GM10248 (cell line): ENCODE results near the gene PLEKHJ1.

Experiments used
- CTCF ChIA-PET: fragments of 300-600 bp; sonication (Branson Sonifier 250); formaldehyde crosslinking; extraction: SDS; loops from one replicate; lab custom pipeline; 2021; ENCODE audit warnings: antibody characterized with exemption; lab: Yijun Ruan, JAX
- POLR2A ChIA-PET: fragments of 350-650 bp; sonication (Branson Sonifier 250); formaldehyde crosslinking; extraction: SDS; loops from one replicate; lab custom pipeline; 2020; ENCODE audit warnings: antibody characterized with exemption; lab: Yijun Ruan, JAX
- DNase-seq: peaks from one replicate; pipeline ENCODE4 v3.0.0; 2012; ENCODE audit errors: extremely low spot score
- TF ChIP-seq, protein P1 (sequence below): IDR thresholded peaks from 2 replicates; pipeline ENCODE4 v1.5.1; 2012; ENCODE audit warnings: mild to moderate bottlenecking, low read depth; ENCODE audit errors: extremely low read depth, missing control alignments, control extremely low read depth

Gene PLEKHJ1

DNA sequence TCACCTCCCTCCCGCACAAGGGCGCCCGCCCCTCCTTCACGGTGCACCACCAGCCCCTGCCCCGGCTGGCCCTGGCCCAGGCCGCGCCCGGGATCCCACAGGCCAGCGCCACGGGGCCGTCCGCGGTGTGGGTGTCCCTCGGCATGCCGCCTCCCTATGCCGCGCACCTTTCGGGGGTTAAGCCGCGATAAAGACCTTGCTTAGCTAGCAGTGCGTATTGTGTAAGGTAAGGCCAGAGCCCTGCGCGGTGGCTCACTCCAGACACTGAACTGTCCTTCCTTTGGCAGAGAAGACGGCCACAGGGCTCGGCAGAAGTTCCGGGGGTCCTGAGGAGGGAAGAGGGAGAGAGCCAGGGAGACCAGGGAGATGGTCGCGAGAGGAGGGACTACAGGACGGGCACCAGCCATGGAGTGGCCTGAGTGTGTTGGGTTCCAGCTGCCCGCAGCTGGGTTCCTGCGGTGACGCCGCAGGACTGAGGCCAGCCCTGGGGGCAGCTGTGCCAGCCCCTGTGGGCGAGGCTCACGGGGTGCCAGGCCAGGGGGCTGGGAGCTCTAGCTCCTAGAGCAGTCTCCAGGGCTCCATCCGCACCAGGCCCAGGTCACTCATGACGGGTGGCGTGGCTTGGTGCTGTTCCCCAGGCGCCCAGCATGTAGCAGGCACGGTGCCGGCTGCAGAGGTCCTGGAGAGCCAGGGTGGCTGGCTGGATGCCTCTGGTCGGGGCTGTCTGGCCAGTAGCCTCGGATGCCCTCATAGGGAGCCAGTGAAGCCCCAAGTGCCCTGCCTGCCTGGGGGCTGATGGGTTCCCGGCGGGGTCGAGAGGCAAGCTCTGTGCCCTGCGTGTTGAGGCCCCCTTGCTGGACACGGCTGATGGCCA is 7.7 kb downstream of the PLEKHJ1 start:
- TF ChIP-seq, protein P1, sequence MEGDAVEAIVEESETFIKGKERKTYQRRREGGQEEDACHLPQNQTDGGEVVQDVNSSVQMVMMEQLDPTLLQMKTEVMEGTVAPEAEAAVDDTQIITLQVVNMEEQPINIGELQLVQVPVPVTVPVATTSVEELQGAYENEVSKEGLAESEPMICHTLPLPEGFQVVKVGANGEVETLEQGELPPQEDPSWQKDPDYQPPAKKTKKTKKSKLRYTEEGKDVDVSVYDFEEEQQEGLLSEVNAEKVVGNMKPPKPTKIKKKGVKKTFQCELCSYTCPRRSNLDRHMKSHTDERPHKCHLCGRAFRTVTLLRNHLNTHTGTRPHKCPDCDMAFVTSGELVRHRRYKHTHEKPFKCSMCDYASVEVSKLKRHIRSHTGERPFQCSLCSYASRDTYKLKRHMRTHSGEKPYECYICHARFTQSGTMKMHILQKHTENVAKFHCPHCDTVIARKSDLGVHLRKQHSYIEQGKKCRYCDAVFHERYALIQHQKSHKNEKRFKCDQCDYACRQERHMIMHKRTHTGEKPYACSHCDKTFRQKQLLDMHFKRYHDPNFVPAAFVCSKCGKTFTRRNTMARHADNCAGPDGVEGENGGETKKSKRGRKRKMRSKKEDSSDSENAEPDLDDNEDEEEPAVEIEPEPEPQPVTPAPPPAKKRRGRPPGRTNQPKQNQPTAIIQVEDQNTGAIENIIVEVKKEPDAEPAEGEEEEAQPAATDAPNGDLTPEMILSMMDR, result no peak
- ChIA-PET CTCF (interaction anchor here (1.0 to 3.7 kb wide), 2 partner anchors 7 to 13 kb away, joined by 3 to 14 read pairs; partner anchors contain the start of gene PLEKHJ1), POLR2A (interaction anchor here (0.6 to 0.8 kb wide), 2 partner anchors 43 to 334 kb away, joined by 3 to 4 read pairs; no protein-coding TSS in a partner anchor)
- DNase-seq, result no peak

DNA sequence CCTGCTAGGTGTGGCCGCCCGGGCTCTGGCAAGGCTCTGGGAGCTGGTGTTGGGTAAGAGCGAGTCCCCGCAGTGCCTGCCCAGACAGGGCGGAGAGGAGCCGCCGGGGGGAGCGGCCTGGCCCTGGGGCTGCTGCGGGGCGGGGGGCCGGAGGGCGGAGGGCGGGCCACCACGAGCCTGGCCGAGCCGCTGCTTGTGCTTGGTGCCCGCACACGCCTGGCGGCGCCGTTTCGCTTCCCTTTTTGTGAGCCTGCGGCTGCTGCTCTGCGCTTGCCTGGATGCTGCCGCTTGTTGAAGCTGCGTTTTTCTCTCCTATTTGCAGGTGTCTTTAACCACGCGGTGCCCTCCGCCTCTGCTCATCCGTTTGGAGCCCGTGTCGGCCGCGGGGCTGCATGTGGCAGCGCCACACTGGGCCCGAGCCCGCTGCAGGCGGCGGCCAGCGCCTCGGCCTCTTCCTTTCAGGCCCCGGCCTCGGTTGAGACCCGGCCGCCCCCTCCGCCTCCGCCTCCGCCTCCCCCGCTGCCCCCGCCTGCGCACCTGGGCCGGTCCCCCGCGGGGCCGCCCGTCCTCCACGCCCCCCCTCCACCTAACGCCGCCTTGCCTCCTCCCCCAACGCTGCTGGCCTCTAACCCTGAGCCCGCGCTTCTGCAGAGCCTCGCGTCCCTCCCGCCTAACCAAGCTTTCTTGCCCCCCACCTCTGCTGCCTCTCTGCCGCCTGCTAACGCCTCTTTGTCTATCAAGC is 8.5 kb downstream of the PLEKHJ1 start:
- CTCF ChIA-PET, result interaction anchor here (1.3 to 3.7 kb wide), 2 partner anchors 8 to 44 kb away, joined by 3 to 14 read pairs; partner anchors contain the start of gene PLEKHJ1
- POLR2A ChIA-PET, result interaction anchor here (0.6 to 0.8 kb wide), 3 partner anchors 42 to 335 kb away, joined by 3 to 5 read pairs (median 4); partner anchors contain the start of gene DOT1L
- DNase-seq, result peak; percentile 61

DNA sequence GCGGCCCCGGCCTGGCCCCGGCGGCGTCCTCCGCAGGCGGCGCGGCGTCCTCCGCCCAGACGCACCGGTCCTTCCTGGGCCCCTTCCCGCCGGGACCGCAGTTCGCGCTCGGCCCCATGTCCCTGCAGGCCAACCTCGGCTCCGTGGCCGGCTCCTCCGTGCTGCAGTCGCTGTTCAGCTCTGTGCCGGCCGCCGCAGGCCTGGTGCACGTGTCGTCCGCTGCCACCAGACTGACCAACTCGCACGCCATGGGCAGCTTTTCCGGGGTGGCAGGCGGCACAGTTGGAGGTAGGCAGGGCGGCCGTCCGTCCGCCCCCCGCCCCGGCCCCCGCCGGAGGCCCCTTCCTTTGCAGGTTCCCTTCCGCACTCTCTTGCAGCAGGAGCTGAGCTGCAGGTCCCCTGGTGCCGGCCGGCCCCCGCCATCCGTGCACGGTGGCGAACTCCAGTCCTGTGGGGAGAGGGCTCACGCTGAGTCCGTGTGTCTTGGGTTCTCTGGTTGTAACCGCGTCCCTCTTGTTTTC is 9.2 kb downstream of the PLEKHJ1 start:
- no peak for DNase-seq
- ChIA-PET POLR2A (interaction anchor here (0.6 kb wide), 1 partner anchor 63 kb away, joined by 5 read pairs; the partner anchor contains the start of gene DOT1L), CTCF (interaction anchor here (1.3 to 3.7 kb wide), 2 partner anchors 9 to 44 kb away, joined by 3 to 14 read pairs; partner anchors contain the start of gene PLEKHJ1)
- TF ChIP-seq, protein P1, result no peak

More for the DNA sequence above, 8.5 kb downstream of the PLEKHJ1 start:
- TF ChIP-seq, protein P1, result peak; percentile 28

DNA sequence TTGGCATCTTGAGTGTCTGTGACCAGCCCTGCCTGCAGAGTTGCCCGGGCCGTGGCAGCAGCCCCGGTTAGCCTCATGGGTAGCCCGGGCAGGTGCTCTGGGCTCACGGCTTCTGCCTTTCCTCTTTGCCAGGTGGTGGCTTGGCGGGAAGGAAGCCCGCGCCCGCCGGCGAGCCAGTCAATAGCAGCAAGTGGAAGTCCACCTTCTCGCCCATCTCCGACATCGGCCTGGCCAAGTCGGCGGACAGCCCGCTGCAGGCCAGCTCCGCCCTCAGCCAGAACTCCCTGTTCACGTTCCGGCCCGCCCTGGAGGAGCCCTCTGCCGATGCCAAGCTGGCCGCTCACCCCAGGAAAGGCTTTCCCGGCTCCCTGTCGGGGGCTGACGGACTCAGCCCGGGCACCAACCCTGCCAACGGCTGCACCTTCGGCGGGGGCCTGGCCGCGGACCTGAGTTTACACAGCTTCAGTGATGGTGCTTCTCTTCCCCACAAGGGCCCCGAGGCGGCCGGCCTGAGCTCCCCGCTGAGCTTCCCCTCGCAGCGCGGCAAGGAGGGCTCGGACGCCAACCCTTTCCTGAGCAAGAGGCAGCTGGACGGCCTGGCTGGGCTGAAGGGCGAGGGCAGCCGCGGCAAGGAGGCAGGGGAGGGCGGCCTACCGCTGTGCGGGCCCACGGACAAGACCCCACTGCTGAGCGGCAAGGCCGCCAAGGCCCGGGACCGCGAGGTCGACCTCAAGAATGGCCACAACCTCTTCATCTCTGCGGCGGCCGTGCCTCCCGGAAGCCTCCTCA is 9.9 kb downstream of the PLEKHJ1 start:
- POLR2A ChIA-PET, result no interaction called here
- CTCF ChIA-PET, result interaction anchor here (1.3 to 3.7 kb wide), 3 partner anchors 9 to 68 kb away, joined by 3 to 14 read pairs (median 3); partner anchors contain the start of gene PLEKHJ1
- DNase-seq, result no peak
- TF ChIP-seq, protein P1, result no peak

DNA sequence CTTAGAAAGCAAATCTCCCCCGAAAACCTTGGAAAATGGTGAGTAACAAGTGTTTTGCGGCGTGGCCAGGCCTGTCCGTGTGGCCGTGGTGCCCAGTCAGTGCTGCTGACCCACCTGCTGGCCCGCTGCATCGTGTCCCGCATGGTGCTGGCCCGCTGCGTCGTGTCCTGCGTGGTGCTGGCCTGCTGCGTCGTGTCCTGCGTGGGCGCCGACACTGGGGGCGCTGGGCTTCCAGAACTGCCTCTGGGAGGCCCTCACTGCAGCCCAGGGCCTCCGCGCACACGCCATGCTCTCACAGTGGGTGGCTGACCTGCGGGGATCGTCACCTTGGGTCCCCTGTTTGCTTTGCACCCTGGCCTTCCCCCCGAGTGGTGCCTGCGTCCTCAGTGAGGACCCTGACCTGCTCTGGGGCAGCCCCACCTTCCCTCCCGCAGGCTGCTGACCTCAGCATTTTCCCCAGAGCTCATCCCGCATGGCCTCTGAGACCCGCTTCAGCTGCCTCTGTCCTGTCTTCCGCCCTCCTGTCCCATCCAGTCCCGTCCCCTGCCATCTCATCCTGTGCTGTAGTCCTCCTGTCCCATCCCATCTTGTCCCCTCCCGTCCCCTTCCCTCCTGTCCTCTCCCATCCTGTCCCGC is 10.6 kb downstream of the PLEKHJ1 start:
- DNase-seq, result no peak
- TF ChIP-seq, protein P1, result no peak
- ChIA-PET POLR2A (interaction anchor here (0.5 kb wide), 1 partner anchor 192 kb away, joined by 3 read pairs; no protein-coding TSS in a partner anchor), CTCF (interaction anchor here (1.3 to 3.7 kb wide), 2 partner anchors 10 to 68 kb away, joined by 3 to 14 read pairs; partner anchors contain the start of gene PLEKHJ1)
